PC-9 (cell line): ENCODE results near the gene PPIC. TPM values are rescaled to one million over a fixed set of nuclear protein-coding genes. Genes with fewer than 3 reads are reported as not detected.

ENCODE experiments used
- BruUV-seq: library from RNA; stranded (reverse); fragments of 400-500 nt; replicated peaks from 2 replicates; lab custom pipeline; 2021; lab: Mats Ljungman, UMichigan
- CTCF ChIA-PET: fragments of 300-600 bp; sonication (Branson Sonifier 250); formaldehyde crosslinking; loops from one replicate; lab custom pipeline; 2022; ENCODE audit warnings: antibody characterized with exemption; lab: Charles Lee
- POLR2A ChIA-PET: fragments of 300-600 bp; sonication (Branson Sonifier 250); formaldehyde crosslinking; loops from one replicate; lab custom pipeline; 2022; ENCODE audit warnings: antibody characterized with exemption; ENCODE audit not compliant: unreplicated experiment; lab: Charles Lee
- DNase-seq, 2 experiments: peaks; one replicate each; pipeline versions ENCODE4 v3.0.0 to v3.0.0-alpha.2; 2015 to 2022; ENCODE audit warnings: mixed read lengths in 1 of 2
- H2AFZ ChIP-seq: fragments of 200-600 bp; sonication (generic); 2 replicates; pipeline ENCODE4 v1.8.1; 2017; ENCODE audit warnings: antibody characterized with exemption
- H3F3A ChIP-seq: fragments of 200-600 bp; sonication (generic); 2 replicates; pipeline ENCODE4 v1.8.1; 2017; ENCODE audit warnings: antibody characterized with exemption, mild to moderate bottlenecking, low read depth; ENCODE audit not compliant: insufficient read depth
- H3K27ac ChIP-seq: fragments of 200-600 bp; sonication (generic); 2 replicates; pipeline ENCODE4 v1.6.1; 2016; ENCODE audit warnings: mixed run types
- H3K27me3 ChIP-seq: fragments of 200-600 bp; sonication (generic); 2 replicates; pipeline ENCODE4 v1.6.1; 2016; ENCODE audit warnings: low read depth, mixed run types; ENCODE audit not compliant: insufficient read depth
- H3K36me3 ChIP-seq: fragments of 200-600 bp; sonication (generic); 2 replicates; pipeline ENCODE4 v1.6.1; 2016; ENCODE audit warnings: low read depth, mixed run types
- H3K4me1 ChIP-seq: fragments of 200-600 bp; sonication (generic); replicated peaks from 2 replicates; pipeline ENCODE4 v1.6.1; 2016; ENCODE audit warnings: mixed run types; ENCODE audit not compliant: insufficient read depth
- H3K4me2 ChIP-seq: fragments of 200-600 bp; sonication (generic); 2 replicates; pipeline ENCODE4 v1.6.1; 2017; ENCODE audit warnings: mixed run types
- H3K4me3 ChIP-seq: fragments of 200-600 bp; sonication (generic); 2 replicates; pipeline ENCODE4 v1.6.1; 2016; ENCODE audit warnings: mixed run types
- H3K79me2 ChIP-seq: fragments of 200-600 bp; sonication (generic); 2 replicates; pipeline ENCODE4 v1.6.1; 2017; ENCODE audit warnings: low read depth, mixed run types
- H3K9me2 ChIP-seq: fragments of 200-600 bp; sonication (generic); 2 replicates; pipeline ENCODE4 v1.8.1; 2017; ENCODE audit warnings: mild to moderate bottlenecking; ENCODE audit not compliant: insufficient read depth
- H3K9me3 ChIP-seq: fragments of 200-600 bp; sonication (generic); 2 replicates; pipeline ENCODE4 v1.8.1; 2016; ENCODE audit warnings: low read depth; ENCODE audit not compliant: insufficient read depth
- H4K20me1 ChIP-seq: fragments of 200-600 bp; sonication (generic); 2 replicates; pipeline ENCODE4 v1.8.1; 2017; ENCODE audit not compliant: insufficient read depth
- EZH2 ChIP-seq: fragments of 200-600 bp; sonication (generic); IDR thresholded peaks from 2 replicates; pipeline ENCODE4 v1.8.0; 2017; ENCODE audit warnings: antibody characterized with exemption, low read depth
- intact Hi-C: fragments of 100-400 bp; cut with micrococcal nuclease; formaldehyde crosslinking; loops from one replicate; pipeline ENCODE4 v1.10.0; 2022; ENCODE audit not compliant: unreplicated experiment
- total RNA-seq: library from RNA; stranded (reverse); gene quantifications from 2 replicates; pipeline ENCODE4 v1.2.3, GENCODE V29; 2021
- TF ChIP-seq, protein P1 (sequence below): fragments of 200-600 bp; sonication (generic); conservative IDR thresholded peaks from 2 replicates; pipeline ENCODE4 v1.6.1; 2017; ENCODE audit warnings: mixed run types, antibody characterized with exemption, mild to moderate bottlenecking, moderate library complexity

The PPIC gene
- total RNA-seq, 1 experiment from 2014 or later, result 22.3 TPM

DNA sequence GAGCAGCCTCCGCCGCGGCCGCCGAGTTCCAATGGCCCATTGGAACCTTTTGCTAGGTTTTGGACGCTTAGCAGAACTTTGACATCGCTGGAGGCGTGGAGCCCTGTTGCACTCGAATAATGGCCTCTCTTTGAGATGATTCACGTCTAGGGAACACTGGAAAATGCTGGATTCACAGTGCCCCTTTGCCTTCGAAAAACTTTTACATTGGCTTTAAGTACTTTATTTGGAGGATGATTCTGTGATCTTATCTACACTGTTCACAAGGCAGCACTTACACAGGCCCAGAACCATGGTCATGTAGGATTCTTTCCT, 536 bp upstream of the PPIC start:
- peak overlapping the region; percentile 98 for H3K4me3 ChIP-seq
- H3K9me3 ChIP-seq, result no peaks in the 10 kb centered on the region
- peaks cover 13% of the 10 kb centered on the region; the same call in 1 of the 2 replicates for H3F3A ChIP-seq
- intact Hi-C loops, result loop anchor here (5.0 to 10.0 kb wide), 4 partner anchors 120 to 260 kb away; partner anchors contain the start of genes SNX2 and SNX24
- H2AFZ ChIP-seq, result peak overlapping the region; percentile 99
- DNase-seq, result peak in 1 of 2 experiments; percentile 36
- H3K4me2 ChIP-seq, result peak overlapping the region; percentile 91
- H3K27me3 ChIP-seq, result no peaks in the 10 kb centered on the region
- CTCF ChIA-PET, result no interaction called here
- H3K4me1 ChIP-seq, result peaks cover 5% of the 10 kb centered on the region
- H3K9me2 ChIP-seq, result no peaks in the 10 kb centered on the region
- H3K36me3 ChIP-seq, result no peaks in the 10 kb centered on the region
- TSS peak; percentile 75 for BruUV-seq
- peak overlapping the region; percentile 36 for H3K27ac ChIP-seq
- POLR2A ChIA-PET, result interaction anchor here (0.6 kb wide), 1 partner anchor 82 kb away, joined by 3 read pairs; no protein-coding TSS in a partner anchor
- TF ChIP-seq, protein P1, sequence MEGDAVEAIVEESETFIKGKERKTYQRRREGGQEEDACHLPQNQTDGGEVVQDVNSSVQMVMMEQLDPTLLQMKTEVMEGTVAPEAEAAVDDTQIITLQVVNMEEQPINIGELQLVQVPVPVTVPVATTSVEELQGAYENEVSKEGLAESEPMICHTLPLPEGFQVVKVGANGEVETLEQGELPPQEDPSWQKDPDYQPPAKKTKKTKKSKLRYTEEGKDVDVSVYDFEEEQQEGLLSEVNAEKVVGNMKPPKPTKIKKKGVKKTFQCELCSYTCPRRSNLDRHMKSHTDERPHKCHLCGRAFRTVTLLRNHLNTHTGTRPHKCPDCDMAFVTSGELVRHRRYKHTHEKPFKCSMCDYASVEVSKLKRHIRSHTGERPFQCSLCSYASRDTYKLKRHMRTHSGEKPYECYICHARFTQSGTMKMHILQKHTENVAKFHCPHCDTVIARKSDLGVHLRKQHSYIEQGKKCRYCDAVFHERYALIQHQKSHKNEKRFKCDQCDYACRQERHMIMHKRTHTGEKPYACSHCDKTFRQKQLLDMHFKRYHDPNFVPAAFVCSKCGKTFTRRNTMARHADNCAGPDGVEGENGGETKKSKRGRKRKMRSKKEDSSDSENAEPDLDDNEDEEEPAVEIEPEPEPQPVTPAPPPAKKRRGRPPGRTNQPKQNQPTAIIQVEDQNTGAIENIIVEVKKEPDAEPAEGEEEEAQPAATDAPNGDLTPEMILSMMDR, result no peak
- no peak for TF ChIP-seq EZH2
- no peaks in the 10 kb centered on the region for H4K20me1 ChIP-seq
- H3K79me2 ChIP-seq, result no peaks in the 10 kb centered on the region

DNA sequence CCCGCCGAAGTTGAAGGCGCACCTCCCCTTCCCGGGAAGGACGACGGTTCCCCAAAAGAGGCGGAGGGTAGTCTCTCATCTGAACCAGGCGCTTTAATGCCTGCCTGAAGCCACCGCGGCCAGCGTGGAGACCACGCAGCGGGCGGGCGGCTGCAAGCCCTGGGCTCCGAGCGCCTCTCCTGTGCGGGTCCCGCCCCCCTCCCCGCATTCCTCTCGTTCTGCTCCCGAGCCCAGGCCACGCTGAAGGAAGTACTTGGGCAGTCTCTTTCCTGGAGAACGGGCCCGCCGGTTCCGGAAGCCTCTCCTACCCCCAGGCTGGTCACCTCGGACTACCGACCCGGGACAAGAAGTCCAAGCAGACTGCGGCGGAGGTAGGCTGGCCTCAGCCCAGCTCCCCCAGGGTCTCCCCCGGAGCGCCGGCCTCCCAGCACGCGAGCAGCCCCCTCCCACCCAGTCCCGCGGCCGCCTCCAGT, 571 bp downstream of the PPIC start:
- H3K9me3 ChIP-seq, result no peaks in the 10 kb centered on the region
- TF ChIP-seq, protein P1, result no peak
- no peak for TF ChIP-seq EZH2
- no peaks in the 10 kb centered on the region for H3K79me2 ChIP-seq
- H3F3A ChIP-seq, result peaks cover 13% of the 10 kb centered on the region; the same call in 1 of the 2 replicates
- peaks cover 5% of the 10 kb centered on the region for H3K4me1 ChIP-seq
- peak overlapping the region; percentile 91 for H3K4me2 ChIP-seq
- ChIA-PET CTCF (no interaction called here), POLR2A (interaction anchor here (0.5 kb wide), 1 partner anchor 504 kb away, joined by 4 read pairs; no protein-coding TSS in a partner anchor)
- no peaks in the 10 kb centered on the region for H3K9me2 ChIP-seq
- H3K27ac ChIP-seq, result peak overlapping the region; percentile 36; the same call in 1 of the 2 replicates
- H3K4me3 ChIP-seq, result peak overlapping the region; percentile 98
- peak overlapping the region; percentile 99 for H2AFZ ChIP-seq
- intact Hi-C loops, result loop anchor here (5.0 to 10.0 kb wide), 4 partner anchors 121 to 259 kb away; partner anchors contain the start of genes SNX2 and SNX24
- no peaks in the 10 kb centered on the region for H3K36me3 ChIP-seq
- no peaks in the 10 kb centered on the region for H4K20me1 ChIP-seq
- DNase-seq, result peak; percentile 40 to 49
- BruUV-seq, result no TSS peak
- H3K27me3 ChIP-seq, result no peaks in the 10 kb centered on the region

DNA sequence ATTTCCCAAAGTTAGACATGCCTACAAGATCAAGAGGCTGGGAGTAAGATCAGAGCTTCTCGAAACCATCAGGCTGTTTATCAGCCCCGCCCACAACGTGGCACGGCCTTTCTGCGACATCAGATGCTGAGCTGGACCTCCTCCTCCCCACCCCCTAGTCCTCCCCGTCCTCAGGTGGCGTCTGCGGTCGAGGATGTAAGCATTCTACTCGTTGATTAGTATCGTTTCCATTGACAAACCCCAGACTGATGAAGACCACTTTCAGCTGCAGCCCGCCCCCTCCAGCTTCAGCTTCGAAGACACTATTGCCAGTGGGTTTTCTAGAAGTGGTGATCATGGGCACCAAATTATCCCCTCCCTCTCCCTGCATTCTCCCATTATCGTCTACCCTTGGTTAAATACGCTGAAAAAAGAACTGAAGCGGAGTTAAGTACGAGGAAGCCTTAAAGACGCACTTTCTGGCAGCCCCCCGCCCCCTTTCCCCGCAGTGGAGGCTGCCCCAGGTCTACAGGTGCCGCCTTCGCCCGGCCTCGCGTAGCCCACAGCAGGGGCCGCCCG, 1.1 kb downstream of the PPIC start:
- ChIA-PET CTCF (no interaction called here), POLR2A (interaction anchor here (0.5 to 0.7 kb wide), 2 partner anchors 35 to 503 kb away, joined by 4 read pairs; no protein-coding TSS in a partner anchor)
- H2AFZ ChIP-seq, result peak overlapping the region; percentile 99
- H4K20me1 ChIP-seq, result no peaks in the 10 kb centered on the region
- no peak for TF ChIP-seq EZH2
- TF ChIP-seq, protein P1, result no peak
- peak overlapping the region; percentile 98 for H3K4me3 ChIP-seq
- no peaks in the 10 kb centered on the region for H3K9me2 ChIP-seq
- H3K27ac ChIP-seq, result peak overlapping the region; percentile 36; the same call in 1 of the 2 replicates
- H3K79me2 ChIP-seq, result no peaks in the 10 kb centered on the region
- H3K36me3 ChIP-seq, result no peaks in the 10 kb centered on the region
- H3K27me3 ChIP-seq, result no peaks in the 10 kb centered on the region
- intact Hi-C loops, result loop anchor here (5.0 to 10.0 kb wide), 4 partner anchors 122 to 258 kb away; partner anchors contain the start of genes SNX2 and SNX24
- H3F3A ChIP-seq, result peaks cover 13% of the 10 kb centered on the region; the same call in 1 of the 2 replicates
- H3K4me1 ChIP-seq, result peaks cover 5% of the 10 kb centered on the region
- peak; percentile 60 to 71 for DNase-seq
- no TSS peak for BruUV-seq
- peak overlapping the region; percentile 91 for H3K4me2 ChIP-seq
- H3K9me3 ChIP-seq, result no peaks in the 10 kb centered on the region
